WTC11 (cell line): ENCODE data around the gene HAPSTR1. TPM values are rescaled to one million over a fixed set of nuclear protein-coding genes. Genes with fewer than 3 reads are reported as not detected.

Source experiments
- ATAC-seq: fragments of 200-7000 bp; cut with Tn5 transposase; 2 replicates; pipeline ENCODE4 v1.10.0; 2021; ENCODE audit warnings: mild to moderate bottlenecking, moderate library complexity
- CTCF ChIA-PET: fragments of 300-600 bp; sonication (Branson Sonifier 250); formaldehyde crosslinking; loops from one replicate; lab custom pipeline; 2021; ENCODE audit warnings: antibody characterized with exemption; lab: Charles Lee
- POLR2A ChIA-PET: fragments of 350-600 bp; sonication (Branson Sonifier 250); formaldehyde crosslinking; loops from one replicate; lab custom pipeline; 2021; ENCODE audit warnings: antibody characterized with exemption; lab: Charles Lee
- DNase-seq: peaks from one replicate; pipeline ENCODE4 v3.0.0; 2021; ENCODE audit warnings: low spot score
- H3K27ac Mint-ChIP-seq: 2 replicates; pipeline ENCODE4 v1.8.0; 2021; ENCODE audit warnings: mixed read lengths
- H3K27me3 Mint-ChIP-seq: 2 replicates; pipeline ENCODE4 v1.8.0; 2021; ENCODE audit warnings: low read depth, mild to moderate bottlenecking, moderate library complexity, mixed read lengths
- H3K36me3 Mint-ChIP-seq: 2 replicates; pipeline ENCODE4 v1.8.0; 2021; ENCODE audit warnings: mixed read lengths
- H3K4me1 Mint-ChIP-seq: 2 replicates; pipeline ENCODE4 v1.8.0; 2022; ENCODE audit warnings: mixed read lengths
- H3K4me3 Mint-ChIP-seq: 2 replicates; pipeline ENCODE4 v1.8.0; 2021; ENCODE audit warnings: mild to moderate bottlenecking, moderate library complexity, mixed read lengths
- H3K9me3 Mint-ChIP-seq: 2 replicates; pipeline ENCODE4 v1.8.0; 2021; ENCODE audit warnings: mixed read lengths
- AFF4 ChIP-seq: sonication (generic); formaldehyde crosslinking; IDR thresholded peaks from 2 replicates; pipeline ENCODE4 v1.8.1; 2023; ENCODE audit warnings: mild to moderate bottlenecking, missing genetic modification reagents, borderline replicate concordance
- ARID4B ChIP-seq: sonication (generic); formaldehyde crosslinking; IDR thresholded peaks from 2 replicates; pipeline ENCODE4 v1.8.0; 2023; ENCODE audit warnings: missing genetic modification reagents, mild to moderate bottlenecking, borderline replicate concordance
- ELF4 ChIP-seq: sonication (generic); formaldehyde crosslinking; IDR thresholded peaks from 2 replicates; pipeline ENCODE4 v1.8.1; 2022; ENCODE audit warnings: low read depth, mild to moderate bottlenecking, moderate library complexity, missing genetic modification reagents
- JUN ChIP-seq: sonication (generic); formaldehyde crosslinking; IDR thresholded peaks from 2 replicates; pipeline ENCODE4 v1.8.0; 2023; ENCODE audit warnings: mild to moderate bottlenecking, missing genetic modification reagents
- MXD4 ChIP-seq: fragments of 250-450 bp; sonication (Bioruptor Pico); IDR thresholded peaks from 2 replicates; pipeline ENCODE4 v1.8.0; 2021; ENCODE audit warnings: mild to moderate bottlenecking, moderate library complexity, borderline replicate concordance
- NR3C1 ChIP-seq: sonication (generic); formaldehyde crosslinking; conservative IDR thresholded peaks from 2 replicates; pipeline ENCODE4 v1.8.1; 2023; ENCODE audit warnings: low read depth, mild to moderate bottlenecking, missing genetic modification reagents
- TCF7 ChIP-seq: sonication (generic); formaldehyde crosslinking; IDR thresholded peaks from 2 replicates; pipeline ENCODE4 v1.8.0; 2022; ENCODE audit warnings: mild to moderate bottlenecking, low read depth, missing genetic modification reagents, moderate library complexity
- TP53 ChIP-seq: sonication (generic); formaldehyde crosslinking; IDR thresholded peaks from 2 replicates; pipeline ENCODE4 v1.8.1; 2023; ENCODE audit warnings: mild to moderate bottlenecking, missing genetic modification reagents
- total RNA-seq: library from RNA; stranded (reverse); gene quantifications from 3 replicates; pipeline ENCODE4 v1.2.3, GENCODE V29; 2021
- TF ChIP-seq, protein P1 (sequence below): fragments of 250-450 bp; sonication (Bioruptor Pico); IDR thresholded peaks from 2 replicates; pipeline ENCODE4 v1.9.0; 2021; ENCODE audit warnings: mild to moderate bottlenecking, borderline replicate concordance
- TF ChIP-seq, protein P2 (sequence below): sonication (generic); formaldehyde crosslinking; IDR thresholded peaks from 2 replicates; pipeline ENCODE4 v1.8.1; 2022; ENCODE audit warnings: low read depth, missing genetic modification reagents, borderline replicate concordance
- TF ChIP-seq, protein P3 (sequence below): sonication (generic); formaldehyde crosslinking; IDR thresholded peaks from 2 replicates; pipeline ENCODE4 v1.8.1; 2022; ENCODE audit warnings: mild to moderate bottlenecking, moderate library complexity, missing genetic modification reagents

Gene HAPSTR1
- total RNA-seq, 1 experiment from 2014 or later = 54.3 TPM

DNA sequence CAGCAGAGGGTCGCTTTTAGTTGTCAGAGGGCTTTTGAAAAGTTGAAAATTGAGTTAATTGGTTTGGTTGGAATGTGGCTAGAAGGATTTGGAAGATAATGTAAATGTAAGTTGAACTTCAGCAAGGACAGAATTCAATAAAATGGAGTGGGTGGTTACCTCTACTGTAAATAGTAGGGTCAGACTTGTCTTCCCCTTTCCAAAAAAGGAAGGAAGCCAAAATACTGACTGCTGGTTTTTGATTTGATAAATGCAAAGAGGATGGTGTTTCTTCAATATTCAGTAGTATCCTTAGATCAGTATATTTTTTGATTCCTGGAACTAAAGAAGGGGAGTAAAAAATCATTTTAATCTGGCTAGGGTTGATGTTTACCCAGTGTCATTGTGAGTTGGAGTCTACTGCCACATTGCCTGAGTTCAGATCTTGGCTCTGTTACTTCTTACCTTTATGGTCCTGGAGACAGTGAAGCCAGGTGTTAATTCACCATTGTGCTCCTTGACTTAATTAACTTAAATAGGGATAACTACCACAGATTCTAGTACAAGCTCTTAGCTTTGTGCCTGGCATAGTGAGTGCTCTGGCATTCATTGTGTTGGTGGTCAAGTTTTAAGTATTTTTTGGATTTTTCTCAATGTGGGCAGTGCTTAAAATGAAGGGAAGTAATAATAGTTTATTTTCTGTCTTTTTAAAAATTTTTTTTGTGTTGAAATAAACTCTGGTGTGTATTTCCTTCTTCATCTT, 4.4 kb downstream of the HAPSTR1 start:
- Mint-ChIP-seq H3K4me3 (peak overlapping the region; percentile 8), H3K36me3 (peaks cover 64% of the 10 kb centered on the region), H3K4me1 (peaks cover 55% of the 10 kb centered on the region), H3K27ac (peak overlapping the region; percentile 17; the same call in 1 of the 2 replicates), H3K27me3 (no peaks in the 10 kb centered on the region), H3K9me3 (no peaks in the 10 kb centered on the region)
- POLR2A ChIA-PET = no interaction called here
- no peak for DNase-seq
- no peak for ATAC-seq
- CTCF ChIA-PET = no interaction called here
- TF ChIP-seq AFF4 (CRISPR knock-in tag) (no peak), ARID4B (CRISPR knock-in tag) (no peak), JUN (no peak), NR3C1 (CRISPR knock-in tag) (no peak), ELF4 (CRISPR knock-in tag) (no peak), TP53 (CRISPR knock-in tag) (no peak), TCF7 (CRISPR knock-in tag) (no peak), MXD4 (CRISPR knock-in tag) (no peak)
- TF ChIP-seq, protein P1, sequence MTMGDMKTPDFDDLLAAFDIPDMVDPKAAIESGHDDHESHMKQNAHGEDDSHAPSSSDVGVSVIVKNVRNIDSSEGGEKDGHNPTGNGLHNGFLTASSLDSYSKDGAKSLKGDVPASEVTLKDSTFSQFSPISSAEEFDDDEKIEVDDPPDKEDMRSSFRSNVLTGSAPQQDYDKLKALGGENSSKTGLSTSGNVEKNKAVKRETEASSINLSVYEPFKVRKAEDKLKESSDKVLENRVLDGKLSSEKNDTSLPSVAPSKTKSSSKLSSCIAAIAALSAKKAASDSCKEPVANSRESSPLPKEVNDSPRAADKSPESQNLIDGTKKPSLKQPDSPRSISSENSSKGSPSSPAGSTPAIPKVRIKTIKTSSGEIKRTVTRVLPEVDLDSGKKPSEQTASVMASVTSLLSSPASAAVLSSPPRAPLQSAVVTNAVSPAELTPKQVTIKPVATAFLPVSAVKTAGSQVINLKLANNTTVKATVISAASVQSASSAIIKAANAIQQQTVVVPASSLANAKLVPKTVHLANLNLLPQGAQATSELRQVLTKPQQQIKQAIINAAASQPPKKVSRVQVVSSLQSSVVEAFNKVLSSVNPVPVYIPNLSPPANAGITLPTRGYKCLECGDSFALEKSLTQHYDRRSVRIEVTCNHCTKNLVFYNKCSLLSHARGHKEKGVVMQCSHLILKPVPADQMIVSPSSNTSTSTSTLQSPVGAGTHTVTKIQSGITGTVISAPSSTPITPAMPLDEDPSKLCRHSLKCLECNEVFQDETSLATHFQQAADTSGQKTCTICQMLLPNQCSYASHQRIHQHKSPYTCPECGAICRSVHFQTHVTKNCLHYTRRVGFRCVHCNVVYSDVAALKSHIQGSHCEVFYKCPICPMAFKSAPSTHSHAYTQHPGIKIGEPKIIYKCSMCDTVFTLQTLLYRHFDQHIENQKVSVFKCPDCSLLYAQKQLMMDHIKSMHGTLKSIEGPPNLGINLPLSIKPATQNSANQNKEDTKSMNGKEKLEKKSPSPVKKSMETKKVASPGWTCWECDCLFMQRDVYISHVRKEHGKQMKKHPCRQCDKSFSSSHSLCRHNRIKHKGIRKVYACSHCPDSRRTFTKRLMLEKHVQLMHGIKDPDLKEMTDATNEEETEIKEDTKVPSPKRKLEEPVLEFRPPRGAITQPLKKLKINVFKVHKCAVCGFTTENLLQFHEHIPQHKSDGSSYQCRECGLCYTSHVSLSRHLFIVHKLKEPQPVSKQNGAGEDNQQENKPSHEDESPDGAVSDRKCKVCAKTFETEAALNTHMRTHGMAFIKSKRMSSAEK (CRISPR knock-in tag) = no peak
- TF ChIP-seq, protein P2, sequence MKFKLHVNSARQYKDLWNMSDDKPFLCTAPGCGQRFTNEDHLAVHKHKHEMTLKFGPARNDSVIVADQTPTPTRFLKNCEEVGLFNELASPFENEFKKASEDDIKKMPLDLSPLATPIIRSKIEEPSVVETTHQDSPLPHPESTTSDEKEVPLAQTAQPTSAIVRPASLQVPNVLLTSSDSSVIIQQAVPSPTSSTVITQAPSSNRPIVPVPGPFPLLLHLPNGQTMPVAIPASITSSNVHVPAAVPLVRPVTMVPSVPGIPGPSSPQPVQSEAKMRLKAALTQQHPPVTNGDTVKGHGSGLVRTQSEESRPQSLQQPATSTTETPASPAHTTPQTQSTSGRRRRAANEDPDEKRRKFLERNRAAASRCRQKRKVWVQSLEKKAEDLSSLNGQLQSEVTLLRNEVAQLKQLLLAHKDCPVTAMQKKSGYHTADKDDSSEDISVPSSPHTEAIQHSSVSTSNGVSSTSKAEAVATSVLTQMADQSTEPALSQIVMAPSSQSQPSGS (CRISPR knock-in tag) = no peak
- TF ChIP-seq, protein P3, sequence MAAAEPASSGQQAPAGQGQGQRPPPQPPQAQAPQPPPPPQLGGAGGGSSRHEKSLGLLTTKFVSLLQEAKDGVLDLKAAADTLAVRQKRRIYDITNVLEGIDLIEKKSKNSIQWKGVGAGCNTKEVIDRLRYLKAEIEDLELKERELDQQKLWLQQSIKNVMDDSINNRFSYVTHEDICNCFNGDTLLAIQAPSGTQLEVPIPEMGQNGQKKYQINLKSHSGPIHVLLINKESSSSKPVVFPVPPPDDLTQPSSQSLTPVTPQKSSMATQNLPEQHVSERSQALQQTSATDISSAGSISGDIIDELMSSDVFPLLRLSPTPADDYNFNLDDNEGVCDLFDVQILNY (CRISPR knock-in tag) = no peak
